BJ (cell line): ENCODE data around the gene SPHK1. TPM values are rescaled to one million over a fixed set of nuclear protein-coding genes. Genes with fewer than 3 reads are reported as not detected.

Experiments
- CTCF ChIA-PET: fragments of 350-600 bp; formaldehyde crosslinking; extraction: SDS; loops from one replicate; lab custom pipeline; 2021; ENCODE audit warnings: antibody characterized with exemption, inconsistent platforms; lab: Yijun Ruan, JAX
- POLR2A ChIA-PET: fragments of 300-600 bp; sonication (Branson Sonifier 250); formaldehyde crosslinking; extraction: SDS; loops from one replicate; lab custom pipeline; 2021; ENCODE audit warnings: antibody characterized with exemption; lab: Charles Lee
- DNase-seq: peaks from one replicate; pipeline ENCODE4 v3.0.0-alpha.2; 2011; ENCODE audit warnings: low read depth
- H3K27me3 ChIP-seq: 2 replicates; pipeline ENCODE4 v1.6.0; 2011; ENCODE audit warnings: low read length; ENCODE audit not compliant: control insufficient read depth, insufficient read depth
- H3K36me3 ChIP-seq: 2 replicates; pipeline ENCODE4 v1.5.1; 2011; ENCODE audit warnings: low read length; ENCODE audit not compliant: control insufficient read depth, insufficient read depth
- H3K4me3 ChIP-seq: 2 replicates; pipeline ENCODE4 v1.5.1; 2011; ENCODE audit warnings: low read depth, mild to moderate bottlenecking, control low read depth, low read length
- CTCF ChIP-seq: IDR thresholded peaks from 2 replicates; pipeline ENCODE4 v1.5.1; 2011; ENCODE audit warnings: low read depth, mild to moderate bottlenecking, control low read depth, inconsistent platforms, low read length, moderate library complexity; ENCODE audit not compliant: insufficient read depth
- polyA plus RNA-seq: library from polyadenylated mRNA; depleted of rRNA; stranded (reverse); fragments of >200 nt; gene quantifications from 2 replicates; pipeline ENCODE4 v1.2.3, GENCODE V29; 2011

Gene SPHK1
- polyA plus RNA-seq, 1 experiment = 57.8 TPM

DNA sequence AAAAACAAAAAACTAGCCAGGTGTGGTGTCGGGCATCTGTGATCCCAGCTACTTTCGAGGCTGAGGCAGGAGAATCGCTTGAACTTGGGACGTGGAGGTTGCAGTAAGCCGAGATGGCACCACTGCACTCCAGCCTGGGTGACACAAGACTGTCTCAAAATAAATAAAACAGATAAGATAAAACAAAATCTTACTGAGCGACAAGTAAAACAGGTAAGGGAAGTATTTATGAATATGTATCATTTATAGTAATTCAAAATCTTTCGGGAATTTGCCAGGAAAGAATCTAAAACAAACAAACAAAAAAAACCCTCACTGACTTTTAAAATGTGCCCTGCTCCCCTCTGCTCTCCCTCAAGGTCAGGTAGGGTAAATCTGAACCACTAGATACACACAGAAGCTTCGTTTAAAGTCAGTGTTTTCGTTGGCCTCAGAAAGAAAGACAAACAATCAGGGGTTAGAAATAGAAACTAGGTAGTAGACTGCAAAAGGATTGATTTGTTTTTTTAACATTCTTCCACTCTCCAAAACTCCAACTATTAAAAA is 32.8 kb upstream of the SPHK1 start:
- CTCF ChIA-PET = interaction anchor here (0.8 to 4.4 kb wide), 4 partner anchors 11 to 47 kb away, joined by 3 to 27 read pairs (median 16); no protein-coding TSS in a partner anchor
- TF ChIP-seq CTCF = no peak
- Histone ChIP-seq H3K27me3 (no peaks in the 10 kb centered on the region), H3K4me3 (no peak overlapping the region), H3K36me3 (no peaks in the 10 kb centered on the region)
- DNase-seq = no peak
- POLR2A ChIA-PET = no interaction called here

DNA sequence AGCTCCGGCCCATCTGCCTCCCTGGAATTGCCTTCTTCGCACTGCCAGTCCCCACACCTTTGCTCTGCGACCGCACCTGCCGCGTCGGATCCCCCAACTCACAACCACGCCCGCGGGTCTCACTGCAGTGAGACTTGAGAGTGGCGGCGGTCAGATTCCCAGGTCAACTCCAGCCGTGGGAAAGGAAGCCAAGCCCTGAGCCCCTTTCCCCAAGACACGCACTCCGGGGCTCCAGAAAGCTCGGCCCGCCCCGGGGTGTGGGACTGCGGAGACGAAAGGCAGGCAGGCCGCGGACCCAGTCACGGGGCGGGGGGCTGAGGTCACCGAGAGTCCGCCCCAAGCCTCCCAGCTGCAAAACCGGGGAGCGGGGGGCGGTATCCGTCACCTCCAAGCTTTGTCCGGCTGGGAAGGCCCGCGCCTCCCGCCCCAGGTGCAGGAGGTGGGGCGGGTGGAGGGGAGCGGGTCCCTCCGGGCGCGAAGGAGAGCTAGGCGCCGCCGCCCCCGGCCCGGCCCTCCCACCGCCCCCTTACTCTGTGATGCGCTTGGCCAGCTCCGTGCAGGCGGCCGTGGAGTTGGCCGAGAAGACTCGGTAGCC is 31.3 kb upstream of the SPHK1 start:
- ChIA-PET POLR2A (interaction anchor here (1.0 kb wide), 2 partner anchors 15 to 30 kb away, joined by 3 read pairs; no protein-coding TSS in a partner anchor), CTCF (interaction anchor here (0.8 to 4.4 kb wide), 7 partner anchors 9 to 45 kb away, joined by 3 to 27 read pairs (median 9); no protein-coding TSS in a partner anchor)
- no peak for TF ChIP-seq CTCF
- no peaks in the 10 kb centered on the region for H3K27me3 ChIP-seq
- DNase-seq = no peak
- H3K4me3 ChIP-seq = peak overlapping the region; percentile 93
- H3K36me3 ChIP-seq = no peaks in the 10 kb centered on the region

DNA sequence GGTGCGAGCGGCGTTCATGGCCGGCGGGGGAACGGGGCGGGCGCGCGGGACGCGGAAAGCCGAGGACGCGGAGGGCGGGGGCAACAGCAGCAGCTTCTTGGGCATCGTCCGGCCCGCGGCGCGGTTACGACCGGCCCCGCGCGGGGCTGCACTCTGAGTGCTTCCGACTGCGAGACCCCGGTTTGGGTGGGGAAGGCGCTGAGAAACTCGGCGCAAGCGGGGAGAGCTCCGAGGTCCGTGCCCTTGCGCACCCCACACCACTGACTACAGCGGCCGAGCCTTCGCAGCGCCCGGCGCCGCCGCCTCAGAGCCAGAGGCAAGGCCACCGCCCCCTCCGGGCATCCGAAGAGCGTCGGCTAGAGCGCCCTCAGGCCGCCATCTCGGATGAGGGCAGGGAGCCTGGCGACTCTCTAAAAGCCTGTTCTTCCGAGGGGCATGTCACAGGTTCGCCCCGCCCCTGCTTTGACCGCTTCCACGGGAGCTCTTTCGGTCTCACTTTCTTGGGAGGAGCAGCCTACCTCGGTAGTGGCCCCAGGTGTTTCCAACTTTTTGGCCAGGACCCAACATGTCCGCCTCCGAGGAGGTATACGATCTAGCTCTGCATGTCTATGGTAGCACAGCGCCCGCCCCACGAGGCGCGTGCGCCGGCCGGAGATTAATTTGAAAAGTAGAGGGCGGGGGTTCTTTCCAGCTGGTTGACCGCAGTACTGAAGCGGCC is 30.7 kb upstream of the SPHK1 start, which contains the start of gene PRPSAP1:
Gene PRPSAP1, minus strand, starts transcription at position 318 of the 718 bp plus-strand sequence. Its CDS starts 213 bp downstream, at position 105.
- Histone ChIP-seq H3K4me3 (peak within 1 kb of the TSS; percentile 93), H3K36me3 (no peaks in the 10 kb centered on the region), H3K27me3 (no peaks in the 10 kb centered on the region)
- POLR2A ChIA-PET = interaction anchor here (0.7 to 1.0 kb wide), 3 partner anchors 15 to 84 kb away, joined by 3 read pairs; no protein-coding TSS in a partner anchor
- DNase-seq = no peak
- TF ChIP-seq CTCF = peak; percentile 80
- CTCF ChIA-PET = interaction anchor here (0.8 to 4.4 kb wide), 6 partner anchors 12 to 44 kb away, joined by 3 to 27 read pairs (median 10); no protein-coding TSS in a partner anchor

GRCh38 chr17:76354317-76354729 is 30.1 kb upstream of the SPHK1 start:
- POLR2A ChIA-PET = interaction anchor here (0.6 kb wide), 1 partner anchor 141 kb away, joined by 23 read pairs; no protein-coding TSS in a partner anchor
- DNase-seq = no peak
- no peak for TF ChIP-seq CTCF
- no peaks in the 10 kb centered on the region for H3K36me3 ChIP-seq
- H3K27me3 ChIP-seq = no peaks in the 10 kb centered on the region
- CTCF ChIA-PET = interaction anchor here (1.4 to 4.4 kb wide), 5 partner anchors 11 to 44 kb away, joined by 6 to 27 read pairs (median 12); no protein-coding TSS in a partner anchor
- peak overlapping the region; percentile 93 for H3K4me3 ChIP-seq
